Raji (cell line): ENCODE data around the gene PLPP6.

ENCODE experiments used
- POLR2A ChIP-seq: IDR thresholded peaks from 2 replicates; pipeline ENCODE4 v1.6.1; 2011; ENCODE audit warnings: low read depth, low read length, control low read depth; ENCODE audit not compliant: insufficient read depth

PLPP6 gene

DNA sequence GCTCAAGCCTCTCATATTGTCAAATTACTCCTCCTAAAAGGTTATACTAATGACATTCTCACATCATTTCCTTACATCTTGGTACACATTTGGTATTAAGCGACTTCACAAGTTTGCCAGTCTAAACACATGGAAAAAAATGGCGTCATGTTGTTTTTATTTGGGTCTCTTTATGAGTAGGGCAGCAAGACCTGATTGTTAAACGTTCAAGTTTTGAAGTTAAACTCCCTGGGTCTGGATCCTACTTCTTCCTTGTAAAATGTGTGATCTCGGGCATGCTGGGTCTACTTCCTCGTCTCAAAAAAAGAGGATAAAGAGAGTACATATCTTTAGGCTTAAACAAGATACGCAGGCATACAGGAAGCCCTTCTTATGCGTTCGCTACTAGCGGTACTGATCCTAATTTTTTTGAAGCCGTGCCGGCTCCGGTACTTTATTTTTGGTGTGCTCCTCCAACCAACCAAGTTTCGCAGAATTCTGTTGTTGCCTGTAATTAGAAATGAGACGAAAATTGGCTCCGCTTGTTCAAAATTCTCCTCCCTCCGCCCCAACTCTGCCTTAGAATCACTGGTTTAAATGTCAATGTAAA is 16.7 kb downstream of the PLPP6 start:
- TF ChIP-seq POLR2A, result no peak

DNA sequence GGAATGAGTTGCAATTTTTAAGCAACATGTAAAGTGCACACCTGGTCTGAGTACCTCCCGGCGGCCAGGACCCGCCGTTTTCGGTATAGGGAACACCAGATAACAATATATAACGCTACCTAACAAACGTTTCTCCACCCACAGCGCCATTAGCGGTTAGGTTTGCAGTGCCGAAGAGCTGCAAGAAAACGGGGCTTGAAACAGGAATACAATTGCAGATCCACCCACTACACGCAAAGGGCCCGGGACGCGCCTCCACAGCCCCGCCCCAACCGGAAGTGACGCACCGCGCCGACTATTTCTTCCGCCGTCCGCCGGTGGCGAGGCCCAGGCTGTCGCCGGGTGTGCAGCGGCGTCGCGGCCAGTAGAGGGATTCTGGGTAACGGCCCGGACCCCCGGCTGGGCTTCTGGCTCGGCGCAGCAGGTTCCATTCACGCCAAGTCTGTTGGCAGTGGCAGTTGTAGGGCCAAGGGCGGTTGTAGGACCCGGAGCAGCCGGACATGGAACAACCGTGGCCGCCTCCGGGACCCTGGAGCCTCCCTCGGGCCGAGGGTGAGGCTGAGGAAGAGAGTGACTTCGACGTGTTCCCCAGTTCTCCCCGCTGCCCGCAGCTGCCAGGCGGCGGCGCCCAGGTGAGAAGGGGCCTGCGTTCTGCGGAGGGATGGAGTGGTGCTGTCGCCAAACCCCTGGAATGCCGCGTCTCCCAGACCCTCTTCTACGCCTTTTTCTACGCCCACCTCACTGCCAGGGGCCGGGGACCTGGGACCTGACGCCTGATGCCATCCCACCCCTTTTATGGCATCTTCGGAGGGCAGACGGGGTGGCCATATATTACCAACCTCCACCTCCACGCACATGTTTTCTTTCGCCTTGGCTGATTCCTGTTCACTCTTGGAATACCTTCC is 17.4 kb downstream of the PLPP6 start, which contains the start of gene CDC37L1:
Gene CDC37L1 (plus strand): TSS at position 302 of the 905 bp plus-strand sequence. CDS start 199 bp downstream, at position 501.
- TF ChIP-seq POLR2A, result peak; percentile 93

DNA sequence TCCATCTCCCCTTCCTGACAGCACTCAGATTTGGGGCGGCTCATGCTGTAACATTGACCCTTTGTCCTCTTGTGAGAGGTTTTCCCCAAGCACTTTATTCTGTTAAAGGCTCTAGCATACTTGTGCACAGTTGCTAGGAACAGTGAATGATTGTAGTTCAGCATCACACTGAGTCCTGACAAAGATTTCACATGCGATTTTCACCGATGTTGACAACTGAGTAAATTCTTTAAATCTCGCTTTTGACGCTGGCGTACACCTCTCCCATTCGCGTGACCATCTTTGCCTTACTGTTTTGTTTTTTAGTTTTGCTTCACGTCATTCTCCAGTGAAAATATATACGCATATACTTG is 18.1 kb downstream of the PLPP6 start:
- no peak for TF ChIP-seq POLR2A

DNA sequence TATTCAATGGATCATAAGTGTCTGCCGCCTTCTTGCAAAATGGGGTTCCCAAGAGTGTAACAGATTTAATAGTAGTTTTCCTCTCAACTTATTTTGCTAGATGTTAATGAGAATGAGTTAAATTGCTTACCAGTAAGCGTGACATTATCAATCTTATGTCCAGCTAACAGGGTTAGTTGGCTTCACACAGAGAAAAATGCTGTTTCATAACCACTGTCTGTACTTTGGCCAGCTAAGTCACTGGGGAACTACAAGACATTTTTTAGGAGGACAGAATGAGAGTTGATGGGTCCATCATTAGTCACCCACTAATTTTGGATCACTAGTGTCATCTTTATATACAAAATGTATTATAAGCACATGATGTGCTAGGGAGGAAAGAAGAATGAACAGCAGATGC is 18.7 kb downstream of the PLPP6 start:
- TF ChIP-seq POLR2A, result no peak

DNA sequence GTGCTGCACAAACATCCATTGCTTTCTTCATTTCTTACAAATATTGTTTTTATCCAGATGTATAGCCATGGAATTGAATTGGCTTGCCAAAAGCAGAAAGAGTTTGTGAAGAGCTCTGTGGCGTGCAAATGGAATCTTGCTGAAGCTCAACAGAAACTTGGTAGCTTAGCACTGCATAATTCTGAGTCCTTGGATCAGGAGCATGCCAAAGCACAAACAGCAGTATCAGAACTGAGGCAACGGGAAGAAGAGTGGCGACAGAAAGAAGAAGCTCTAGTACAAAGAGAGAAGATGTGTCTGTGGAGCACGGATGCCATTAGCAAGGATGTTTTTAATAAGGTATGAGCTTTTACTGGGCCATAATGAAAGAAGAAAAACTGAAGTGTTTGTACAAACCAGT is 22.7 kb downstream of the PLPP6 start:
- TF ChIP-seq POLR2A, result no peak

DNA sequence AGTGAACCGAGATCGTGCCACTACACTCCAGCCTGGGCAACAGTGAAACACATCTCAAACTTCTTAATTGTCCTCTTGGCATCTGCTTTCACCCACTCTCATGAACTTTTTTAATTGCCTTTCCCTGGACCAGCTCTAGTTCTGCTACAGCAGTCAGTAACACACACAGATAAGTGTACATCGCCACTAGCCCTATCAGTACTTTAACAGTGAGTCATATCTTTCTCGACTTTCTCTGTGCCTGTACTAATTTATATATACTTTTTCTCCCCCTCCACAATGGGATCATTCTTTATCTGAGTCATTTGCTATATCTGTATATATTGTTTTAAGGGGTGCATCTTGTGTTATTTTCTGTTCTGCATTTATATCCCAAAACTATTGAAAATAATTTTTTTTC is 24.0 kb downstream of the PLPP6 start:
- no peak for TF ChIP-seq POLR2A

DNA sequence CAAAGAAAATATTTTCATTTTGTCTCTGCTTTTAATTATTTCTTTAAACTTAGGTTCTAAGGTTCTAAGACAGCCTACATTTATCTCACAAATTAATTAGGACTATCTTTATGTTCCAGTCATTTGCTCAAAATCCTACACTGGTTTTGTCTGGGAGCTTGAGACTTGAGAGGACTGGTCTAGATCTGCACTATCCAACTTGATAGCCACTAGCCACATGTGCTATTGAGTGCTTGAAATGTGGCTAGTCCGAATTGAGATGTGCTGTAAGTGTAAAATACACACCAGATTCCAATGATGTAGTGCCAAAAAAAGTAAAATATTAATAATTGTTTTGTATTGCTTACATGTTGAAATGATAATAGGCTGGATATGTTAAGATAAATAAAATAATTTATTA is 24.5 kb downstream of the PLPP6 start:
- TF ChIP-seq POLR2A, result no peak

DNA sequence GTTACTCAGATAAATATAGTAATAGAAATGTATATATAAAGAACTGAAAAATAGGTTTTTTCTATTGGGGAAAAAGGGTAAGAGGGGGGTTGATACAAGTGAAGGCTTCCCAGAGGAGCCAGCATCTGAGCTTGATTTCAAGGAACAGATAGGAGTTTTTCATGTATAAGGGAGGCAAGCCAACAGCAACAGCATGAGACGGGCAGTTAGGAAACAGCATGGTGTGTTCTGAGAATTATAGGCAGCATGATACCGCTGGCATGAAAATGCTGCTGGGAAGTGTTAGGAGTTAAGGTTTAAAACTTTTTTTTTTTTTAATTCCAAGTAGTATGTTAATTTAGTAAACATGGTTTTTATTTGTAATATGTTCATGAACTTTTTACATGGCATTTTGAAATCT is 26.9 kb downstream of the PLPP6 start:
- TF ChIP-seq POLR2A, result no peak

DNA sequence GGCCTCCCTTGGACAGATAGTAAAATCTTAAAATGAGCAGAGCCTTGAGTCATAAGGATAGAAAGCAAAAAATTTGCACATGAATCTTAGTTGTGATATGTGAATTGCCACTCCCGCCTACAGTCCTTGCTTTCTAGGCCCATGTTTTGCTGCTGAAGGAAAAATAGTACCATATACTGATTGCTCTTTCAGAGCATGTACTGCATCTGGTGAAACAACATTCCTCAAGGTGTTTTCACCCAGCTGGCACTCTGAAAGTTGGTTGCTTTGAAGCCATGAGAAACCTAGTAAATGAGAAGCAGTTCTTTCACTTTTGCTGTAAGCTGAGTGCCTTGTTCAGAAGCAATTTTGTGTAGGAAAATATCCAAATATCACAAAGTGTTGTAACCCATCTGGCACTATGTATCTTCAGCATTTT is 27.6 kb downstream of the PLPP6 start:
- TF ChIP-seq POLR2A, result no peak

DNA sequence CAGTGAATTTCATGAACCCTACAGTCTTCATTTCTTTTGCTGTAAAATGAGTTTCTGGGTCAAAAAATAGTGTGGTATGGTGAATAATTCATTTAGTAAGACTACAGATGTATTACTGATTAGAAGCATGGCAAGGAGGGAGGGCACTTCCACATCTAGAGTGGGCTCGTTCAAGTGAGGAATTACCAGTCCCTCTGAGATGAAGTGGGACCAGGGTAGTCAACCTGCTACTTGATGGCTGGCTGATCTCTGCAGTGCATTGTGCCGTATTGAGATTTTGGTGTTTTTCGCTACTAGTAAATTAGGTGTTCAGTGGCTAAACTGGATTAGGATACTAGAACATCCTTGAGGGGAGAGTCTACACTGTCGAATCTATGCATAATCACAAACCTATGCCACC is 28.1 kb downstream of the PLPP6 start:
- TF ChIP-seq POLR2A, result no peak

DNA sequence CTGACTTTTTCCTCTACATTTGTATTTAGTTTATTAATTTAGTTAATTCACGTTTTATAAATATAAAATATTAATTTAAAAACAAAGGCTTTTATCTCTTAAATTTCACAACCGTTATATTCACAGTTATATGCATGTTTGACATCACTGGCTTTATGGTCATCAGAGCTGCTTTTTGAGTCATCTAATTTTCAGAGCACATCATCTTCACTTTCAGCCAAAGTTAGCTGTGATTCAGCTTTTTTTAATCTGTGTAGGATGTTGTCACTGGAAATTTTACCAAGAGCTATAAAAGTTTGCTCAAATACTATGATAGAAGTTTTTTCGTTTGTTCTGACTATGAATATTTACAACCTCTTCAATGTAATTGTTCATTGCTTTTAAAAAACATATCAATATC is 29.7 kb downstream of the PLPP6 start:
- no peak for TF ChIP-seq POLR2A

DNA sequence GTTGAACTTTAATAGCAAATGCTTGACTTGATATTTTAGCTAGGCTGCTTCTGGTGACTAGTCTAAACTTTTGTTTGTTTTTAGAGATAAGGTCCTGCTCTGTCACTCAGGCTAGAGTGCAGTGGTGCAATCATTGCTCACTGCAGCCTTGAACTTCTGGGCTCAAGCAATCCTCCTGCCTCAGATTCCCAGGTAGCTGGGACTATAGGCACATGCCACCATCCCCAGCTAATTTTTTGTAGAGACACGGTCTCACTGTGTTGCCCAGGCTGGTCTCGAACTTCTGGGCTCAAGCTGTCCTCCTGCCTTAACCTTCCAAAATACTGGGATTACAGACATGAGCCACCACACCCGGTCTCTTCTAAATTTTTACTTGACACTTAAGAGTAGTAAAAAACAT is 38.0 kb downstream of the PLPP6 start:
- TF ChIP-seq POLR2A, result no peak

DNA sequence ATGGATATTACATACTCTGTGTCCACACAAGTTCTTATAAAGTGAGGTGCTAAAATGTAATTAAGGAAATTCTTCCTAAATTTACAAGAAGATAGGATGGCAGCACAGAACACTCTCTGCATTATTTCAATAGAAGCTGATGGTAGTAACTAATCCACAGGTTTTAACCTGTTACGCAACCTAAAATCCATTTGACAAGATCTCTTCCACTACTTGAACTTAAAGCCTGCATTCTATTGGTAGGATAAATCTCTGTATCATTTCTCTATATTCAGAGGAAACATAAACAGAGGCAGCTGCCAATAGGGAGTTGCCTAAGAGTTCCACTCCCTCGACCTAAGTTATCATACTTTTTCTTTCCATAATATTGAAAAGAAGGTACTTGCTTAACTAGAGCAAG is 38.8 kb downstream of the PLPP6 start:
- no peak for TF ChIP-seq POLR2A

DNA sequence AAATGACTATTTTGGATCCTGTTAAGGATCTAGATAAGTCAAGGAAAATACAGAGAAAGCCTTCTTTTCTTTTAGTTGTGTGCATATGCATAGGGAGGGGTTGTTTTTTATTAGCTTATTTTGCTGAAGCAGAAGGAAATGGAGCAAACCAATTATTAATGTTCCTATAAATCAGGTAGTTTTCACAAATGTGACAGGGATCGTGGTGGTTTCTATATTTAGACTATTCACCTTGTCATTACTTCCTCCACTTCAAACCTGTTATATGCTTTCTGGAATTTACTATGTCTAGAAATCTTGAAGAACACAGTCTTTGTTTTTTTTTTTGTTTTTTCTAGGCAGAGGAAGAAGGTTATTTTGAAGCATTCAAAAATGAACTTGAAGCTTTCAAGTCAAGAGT is 39.4 kb downstream of the PLPP6 start:
- no peak for TF ChIP-seq POLR2A

DNA sequence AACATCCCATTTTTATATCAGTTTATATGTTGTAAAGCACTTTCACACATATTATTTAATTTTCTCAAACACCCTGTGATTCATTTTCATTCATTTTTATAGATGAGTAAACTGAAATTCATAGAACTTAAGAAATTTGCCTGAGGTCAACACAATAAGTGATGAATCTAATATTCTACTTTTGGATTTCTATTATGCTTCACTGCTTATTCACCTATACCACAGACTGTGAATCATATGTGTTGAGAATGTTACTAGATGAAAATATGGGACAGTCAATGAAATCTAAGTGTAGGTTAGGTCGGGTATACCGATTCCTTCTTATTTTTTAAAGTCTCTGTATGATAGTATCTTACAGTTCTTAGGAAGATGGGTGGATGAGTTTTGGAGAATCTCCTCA is 42.0 kb downstream of the PLPP6 start:
- TF ChIP-seq POLR2A, result no peak

DNA sequence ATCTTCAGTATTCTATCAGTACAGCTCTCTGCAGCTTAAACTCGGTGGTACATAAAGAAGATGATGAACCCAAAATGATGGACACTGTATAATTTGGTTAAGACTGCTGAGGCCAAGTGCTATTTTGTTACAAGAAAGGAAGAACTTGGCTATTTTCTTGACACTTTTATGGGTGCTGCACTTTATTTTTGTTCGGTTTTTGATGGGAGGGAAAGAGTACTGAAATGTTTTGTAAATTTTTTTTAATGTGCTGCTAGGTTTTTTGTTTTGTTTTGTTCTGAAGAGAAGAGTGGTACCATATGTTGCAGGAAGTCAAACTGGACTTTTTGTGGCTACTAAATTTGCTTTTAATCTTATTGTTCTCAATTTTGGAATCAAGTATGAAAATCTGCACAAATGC is 43.9 kb downstream of the PLPP6 start:
- no peak for TF ChIP-seq POLR2A
